HFF-Myc (cell line): ENCODE data around the gene EXOC3L1.
A peak's percentile ranks its signal among the peaks of the same experiment; 100 is the strongest.

Experiments
- DNase-seq: peaks from one replicate; pipeline ENCODE4 v3.0.0-alpha.2; 2011; ENCODE audit warnings: low read depth; ENCODE audit errors: extremely low read depth
- H3K4me3 ChIP-seq: replicated peaks from 2 replicates; pipeline ENCODE4 v1.5.1; 2011; ENCODE audit warnings: low read depth, mild to moderate bottlenecking, control low read depth, low read length
- TF ChIP-seq, protein P1 (sequence below): IDR thresholded peaks from 2 replicates; pipeline ENCODE4 v1.5.1; 2012; ENCODE audit warnings: mild to moderate bottlenecking, low read depth, low read length, control low read depth; ENCODE audit errors: missing control alignments

The EXOC3L1 gene

DNA sequence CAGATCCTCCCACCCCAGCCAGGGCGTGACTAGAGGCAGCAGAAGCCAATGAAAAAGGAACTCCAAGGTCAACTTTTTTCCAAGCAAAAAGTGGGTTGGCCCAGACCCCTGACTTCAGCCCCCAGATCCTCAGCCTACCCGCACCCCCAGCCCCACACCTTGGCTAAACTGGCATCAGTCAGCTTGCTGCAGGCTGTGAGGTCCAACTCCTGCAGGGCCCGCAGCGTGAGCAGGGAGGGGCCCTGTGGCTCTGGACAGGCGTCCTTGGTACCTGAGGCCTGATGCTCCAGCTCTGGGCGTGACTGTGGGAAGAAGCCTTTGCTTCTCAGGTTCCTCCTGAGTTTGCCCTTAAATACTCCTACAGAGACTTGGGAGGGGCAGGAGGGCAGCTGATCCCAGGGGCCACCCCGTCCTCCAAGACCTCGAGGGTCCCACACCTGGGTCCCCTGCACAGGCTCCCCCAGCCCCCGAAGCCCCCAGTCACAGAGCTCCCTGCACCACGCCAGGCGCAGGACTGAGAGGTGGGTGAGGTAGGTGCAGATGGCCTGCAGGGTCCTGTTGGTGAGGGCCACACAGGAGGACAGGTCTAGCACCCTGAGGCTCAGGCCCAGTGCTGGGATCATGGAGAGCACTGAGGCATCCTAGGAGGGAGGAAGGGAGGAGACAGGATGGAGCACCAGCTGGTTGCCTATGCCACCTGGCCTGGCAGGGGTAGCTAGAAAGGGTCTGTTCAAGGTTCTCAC, 18.4 kb upstream of the EXOC3L1 start:
- TF ChIP-seq, protein P1, sequence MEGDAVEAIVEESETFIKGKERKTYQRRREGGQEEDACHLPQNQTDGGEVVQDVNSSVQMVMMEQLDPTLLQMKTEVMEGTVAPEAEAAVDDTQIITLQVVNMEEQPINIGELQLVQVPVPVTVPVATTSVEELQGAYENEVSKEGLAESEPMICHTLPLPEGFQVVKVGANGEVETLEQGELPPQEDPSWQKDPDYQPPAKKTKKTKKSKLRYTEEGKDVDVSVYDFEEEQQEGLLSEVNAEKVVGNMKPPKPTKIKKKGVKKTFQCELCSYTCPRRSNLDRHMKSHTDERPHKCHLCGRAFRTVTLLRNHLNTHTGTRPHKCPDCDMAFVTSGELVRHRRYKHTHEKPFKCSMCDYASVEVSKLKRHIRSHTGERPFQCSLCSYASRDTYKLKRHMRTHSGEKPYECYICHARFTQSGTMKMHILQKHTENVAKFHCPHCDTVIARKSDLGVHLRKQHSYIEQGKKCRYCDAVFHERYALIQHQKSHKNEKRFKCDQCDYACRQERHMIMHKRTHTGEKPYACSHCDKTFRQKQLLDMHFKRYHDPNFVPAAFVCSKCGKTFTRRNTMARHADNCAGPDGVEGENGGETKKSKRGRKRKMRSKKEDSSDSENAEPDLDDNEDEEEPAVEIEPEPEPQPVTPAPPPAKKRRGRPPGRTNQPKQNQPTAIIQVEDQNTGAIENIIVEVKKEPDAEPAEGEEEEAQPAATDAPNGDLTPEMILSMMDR = no peak
- DNase-seq = no peak
- H3K4me3 ChIP-seq = no peak overlapping the region

- TF ChIP-seq, protein P1 = no peak
- H3K4me3 ChIP-seq = no peak overlapping the region
- peak; percentile 21 for DNase-seq
These were observed 17.5 kb upstream of the EXOC3L1 start for GRCh38 chr16:67207249-67208091.

GRCh38 chr16:67206838-67207248, 16.9 kb upstream of the EXOC3L1 start:
- no peak overlapping the region for H3K4me3 ChIP-seq
- TF ChIP-seq, protein P1 = no peak
- no peak for DNase-seq

- no peak for DNase-seq
- H3K4me3 ChIP-seq = no peak overlapping the region
- TF ChIP-seq, protein P1 = no peak
These were observed 16.3 kb upstream of the EXOC3L1 start for GRCh38 chr16:67206129-67206837.

GRCh38 chr16:67204076-67204475, 14.1 kb upstream of the EXOC3L1 start:
- no peak for DNase-seq
- TF ChIP-seq, protein P1 = no peak

DNA sequence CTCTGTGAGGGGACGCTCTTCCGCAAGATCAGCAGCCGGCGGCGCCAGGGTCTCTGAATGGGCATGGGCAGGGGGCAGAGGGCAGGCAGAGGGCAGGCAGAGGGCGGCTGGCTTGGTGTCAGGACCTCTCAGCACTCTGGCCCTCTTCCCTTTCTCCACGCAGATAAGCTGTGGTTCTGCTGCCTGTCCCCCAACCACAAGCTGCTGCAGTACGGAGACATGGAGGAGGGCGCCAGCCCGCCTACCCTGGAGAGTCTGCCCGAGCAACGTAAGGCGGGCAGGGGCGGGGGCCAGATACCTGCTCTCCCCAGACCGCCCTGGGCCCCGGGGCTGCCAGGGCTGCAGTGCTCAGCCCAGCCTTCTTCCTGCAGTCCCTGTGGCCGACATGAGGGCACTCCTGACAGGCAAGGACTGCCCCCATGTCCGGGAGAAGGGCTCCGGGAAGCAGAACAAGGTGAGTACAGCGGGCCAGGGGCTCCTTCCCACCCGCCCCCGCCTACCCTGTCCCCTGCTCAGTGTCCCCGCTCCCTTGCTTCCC, 13.1 kb upstream of the EXOC3L1 start:
- TF ChIP-seq, protein P1 = no peak

More at GRCh38 chr16:67204076-67204475, 14.1 kb upstream of the EXOC3L1 start:
- H3K4me3 ChIP-seq = no peak overlapping the region

More for the DNA sequence above, 13.1 kb upstream of the EXOC3L1 start:
- H3K4me3 ChIP-seq = no peak overlapping the region
- no peak for DNase-seq
